Measurements from ENCODE around the gene HSPG2. TPM values are rescaled to one million over a fixed set of nuclear protein-coding genes. Genes with fewer than 3 reads are reported as not detected.
"Not testable (repeated sequence)": the region's sequence is repeated elsewhere in the genome, so short reads cannot be mapped to it uniquely, and the experiment has no call there.

HSPG2 gene
- total and polyA plus RNA-seq, 2 of the 8 experiments (the other 6 are each of a cell fraction or from before 2014, with no cell fraction given): 17.8 to 111 TPM

- POLR2A ChIA-PET (ENCODE audit: partially characterized antibody): not testable (repeated sequence)
These were observed 45.0 kb upstream of the HSPG2 start for GRCh38 chr1:21982122-21982521.

More at GRCh38 chr1:21982122-21982521, 45.0 kb upstream of the HSPG2 start:
- H3K36me3 ChIP-seq (ENCODE audit: control insufficient read depth in 2 of 4, insufficient read depth in 4 of 4, low read length in 3 of 4); H3K23me2 ChIP-seq (ENCODE audit: low read depth, low read length); H2AK5ac ChIP-seq (ENCODE audit: low read depth, low read length); H3K18ac ChIP-seq (ENCODE audit: extremely low read depth, low read length); DNase-seq (ENCODE audit: low read depth in 1 of 2, low spot score in 2 of 2); H3K4me2 ChIP-seq (ENCODE audit: insufficient read depth in 1 of 2, low read depth in 2 of 2, low read length in 2 of 2); H3K27me3 ChIP-seq (replicated peaks in 1 of 4; ENCODE audit: control insufficient read depth in 3 of 4, extremely low read depth in 1 of 4, insufficient read depth in 3 of 4, low read length in 3 of 4); H3K27ac ChIP-seq (ENCODE audit: low read depth, low read length); H3K56ac ChIP-seq (replicated peaks; ENCODE audit: insufficient read length, low read depth, low read length); H2BK5ac ChIP-seq (ENCODE audit: low read depth, low read length); H3K4me1 ChIP-seq (replicated peaks in 1 of 4; ENCODE audit: control insufficient read depth in 3 of 4, insufficient read depth in 4 of 4, low read length in 3 of 4); H3K9me3 ChIP-seq (ENCODE audit: insufficient read depth in 2 of 2, low read depth in 1 of 2, low read length in 1 of 2); H4K20me1 ChIP-seq (replicated peaks in 1 of 2; ENCODE audit: control insufficient read depth in 1 of 2, insufficient read depth in 2 of 2, low read length in 2 of 2); H3K23ac ChIP-seq (ENCODE audit: insufficient read length); H3K79me2 ChIP-seq (ENCODE audit: control insufficient read depth in 1 of 2, insufficient read depth in 2 of 2, low read length in 2 of 2); H4K5ac ChIP-seq (ENCODE audit: insufficient read length, low read depth, low read length); H2BK15ac ChIP-seq (ENCODE audit: low read length); H3K4me3 ChIP-seq (ENCODE audit: extremely low read depth in 1 of 4, insufficient read depth in 2 of 4, low read depth in 3 of 4, low read length in 4 of 4); H3K9ac ChIP-seq (replicated peaks in 1 of 4; ENCODE audit: extremely low read depth in 1 of 4, low read depth in 3 of 4, low read length in 3 of 4); H2BK120ac ChIP-seq (replicated peaks; ENCODE audit: low read depth, low read length); H3K14ac ChIP-seq (ENCODE audit: insufficient read length); H3K4ac ChIP-seq (replicated peaks; ENCODE audit: insufficient read length, low read depth, low read length); H2AFZ ChIP-seq (ENCODE audit: low read length); H2BK20ac ChIP-seq (ENCODE audit: low read length); H2BK12ac ChIP-seq (ENCODE audit: low read depth, low read length); FAIRE-seq; H4K8ac ChIP-seq (ENCODE audit: extremely low read depth, insufficient read depth, low read length); H4K91ac ChIP-seq (replicated peaks; ENCODE audit: insufficient read length, low read length); H3K79me1 ChIP-seq (ENCODE audit: low read depth, low read length): not testable (repeated sequence)
- TF ChIP-seq CTCF (IDR thresholded peaks at IDR 0.05; ENCODE audit: control extremely low read depth in 1 of 3, insufficient read depth in 1 of 3, low read depth in 1 of 3, low read length in 3 of 3): peak in 2 of 3 experiments; percentile 39 to 41; a peak in 3 of 4 replicates
- peak in 1 of 2 experiments; percentile 26; a peak in 2 of 4 replicates for TF ChIP-seq RAD21 (IDR thresholded peaks at IDR 0.05 in 1 of 2, conservative IDR thresholded peaks at IDR 0.05 in 1 of 2; ENCODE audit: low read depth in 2 of 2, low read length in 2 of 2)
- CTCF ChIA-PET (ENCODE audit: partially characterized antibody): interaction anchor here (1.0 kb wide), 1 partner anchor 23 kb away, joined by 3 read pairs; no protein-coding TSS in a partner anchor
- 89% methylated on average over 6 of the region's 6 CpGs; no CpG with 5 or more reads in 1 of the 2 experiments for WGBS, 2 experiments (ENCODE audit: extremely low coverage in 1 of 2, insufficient coverage in 1 of 2, insufficient read length in 1 of 2, insufficient replicate concordance in 2 of 2, low coverage in 1 of 2, low lambda C conversion rate in 2 of 2, missing lambda C conversion rate in 1 of 2)
